Measurements from ENCODE around the gene TP53AIP1.

The TP53AIP1 gene, protein sequence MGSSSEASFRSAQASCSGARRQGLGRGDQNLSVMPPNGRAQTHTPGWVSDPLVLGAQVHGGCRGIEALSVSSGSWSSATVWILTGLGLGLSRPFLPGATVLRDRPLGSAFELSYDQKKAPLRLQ

GRCh38 chr11:128942817-128943427, at the start of gene TP53AIP1:
TSS of gene TP53AIP1 (minus strand) at chr11:128942871. CDS start at chr11:128937818, 5,053 bp downstream.
- Histone ChIP-seq H3K27me3 (ENCODE audit: control insufficient read depth, insufficient read depth, low read length) (peaks cover 4% of the 10 kb centered on the region), H3K9ac (ENCODE audit: low read length) (no peak within 1 kb of the TSS), H3K36me3 (ENCODE audit: control insufficient read depth, insufficient read depth, low read length) (no peaks in the 10 kb centered on the region), H3K4me1 (ENCODE audit: control insufficient read depth, insufficient read depth, low read length) (no peaks in the 10 kb centered on the region), H3K9me3 (ENCODE audit: control insufficient read depth, low read length) (no peaks in the 10 kb centered on the region), H3K4me3 (ENCODE audit: low read length) (no peak within 1 kb of the TSS)

DNA sequence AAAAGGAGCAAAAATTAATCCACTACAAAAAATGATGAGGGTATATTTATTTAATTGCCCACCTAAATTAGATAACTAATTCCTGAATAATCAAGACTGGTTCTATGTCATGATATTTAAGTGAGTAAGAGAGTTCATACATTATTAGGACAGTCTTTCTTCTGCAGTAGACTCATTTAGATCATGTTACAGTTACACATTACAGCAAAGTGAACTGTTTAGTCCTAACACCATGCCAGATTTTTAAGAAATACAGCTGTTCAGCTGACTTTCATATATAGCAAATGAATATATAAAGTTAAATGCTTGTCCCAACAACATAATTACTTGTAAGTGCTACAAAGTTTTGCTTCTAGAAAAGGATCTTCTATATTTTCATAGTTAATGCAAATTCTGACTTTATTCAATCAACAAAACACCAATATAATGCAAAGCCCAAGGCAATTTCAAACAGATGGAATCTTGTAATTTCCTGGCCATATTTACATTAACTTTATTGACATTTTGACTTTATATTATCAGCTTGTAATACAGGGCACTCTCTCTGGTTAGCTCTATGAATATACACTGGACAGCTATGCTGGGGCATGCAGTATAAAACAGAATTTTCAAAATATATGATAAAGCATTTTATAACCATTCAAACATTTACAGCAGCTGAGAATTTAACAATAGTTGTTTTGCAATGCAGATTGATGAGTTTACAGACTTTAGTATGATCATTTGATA, 45.7 kb upstream of the TP53AIP1 start:
- H3K4me3 ChIP-seq (ENCODE audit: low read length), result no peak overlapping the region
- H3K9me3 ChIP-seq (ENCODE audit: control insufficient read depth, low read length), result no peaks in the 10 kb centered on the region
- peaks cover 4% of the 10 kb centered on the region for H3K36me3 ChIP-seq (ENCODE audit: control insufficient read depth, insufficient read depth, low read length)
- H3K9ac ChIP-seq (ENCODE audit: low read length), result no peak overlapping the region
- H3K27me3 ChIP-seq (ENCODE audit: control insufficient read depth, insufficient read depth, low read length), result no peaks in the 10 kb centered on the region
- H3K4me1 ChIP-seq (ENCODE audit: control insufficient read depth, insufficient read depth, low read length), result no peaks in the 10 kb centered on the region

DNA sequence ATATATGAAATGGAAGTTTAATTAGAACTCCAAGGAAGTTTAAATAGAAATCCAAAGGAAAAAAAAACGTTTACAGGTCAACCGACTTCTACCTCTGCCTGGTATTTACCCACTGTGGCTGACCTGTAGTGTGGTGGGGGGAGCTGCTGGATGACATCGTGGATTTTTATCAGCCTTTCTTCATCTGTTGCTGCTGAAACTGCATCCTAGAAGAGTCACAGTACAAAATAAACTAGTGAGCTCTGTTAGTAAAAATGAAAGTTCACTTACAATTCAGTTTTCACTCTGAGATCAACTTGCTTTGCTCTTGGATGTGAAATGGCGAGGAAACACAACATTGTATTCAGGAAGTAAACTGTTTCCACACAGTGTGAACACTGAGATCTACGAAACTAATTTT, 43.2 kb upstream of the TP53AIP1 start:
- Histone ChIP-seq H3K9me3 (ENCODE audit: control insufficient read depth, low read length) (no peaks in the 10 kb centered on the region), H3K9ac (ENCODE audit: low read length) (no peak overlapping the region), H3K36me3 (ENCODE audit: control insufficient read depth, insufficient read depth, low read length) (peaks cover 7% of the 10 kb centered on the region), H3K4me3 (ENCODE audit: low read length) (no peak overlapping the region), H3K4me1 (ENCODE audit: control insufficient read depth, insufficient read depth, low read length) (no peaks in the 10 kb centered on the region), H3K27me3 (ENCODE audit: control insufficient read depth, insufficient read depth, low read length) (no peaks in the 10 kb centered on the region)

GRCh38 chr11:128983023-128983422, 40.4 kb upstream of the TP53AIP1 start:
- Histone ChIP-seq H3K27me3 (ENCODE audit: control insufficient read depth, insufficient read depth, low read length) (no peaks in the 10 kb centered on the region), H3K9ac (ENCODE audit: low read length) (no peak overlapping the region), H3K36me3 (ENCODE audit: control insufficient read depth, insufficient read depth, low read length) (peaks cover 7% of the 10 kb centered on the region), H3K4me3 (ENCODE audit: low read length) (no peak overlapping the region), H3K4me1 (ENCODE audit: control insufficient read depth, insufficient read depth, low read length) (no peaks in the 10 kb centered on the region), H3K9me3 (ENCODE audit: control insufficient read depth, low read length) (no peaks in the 10 kb centered on the region)

DNA sequence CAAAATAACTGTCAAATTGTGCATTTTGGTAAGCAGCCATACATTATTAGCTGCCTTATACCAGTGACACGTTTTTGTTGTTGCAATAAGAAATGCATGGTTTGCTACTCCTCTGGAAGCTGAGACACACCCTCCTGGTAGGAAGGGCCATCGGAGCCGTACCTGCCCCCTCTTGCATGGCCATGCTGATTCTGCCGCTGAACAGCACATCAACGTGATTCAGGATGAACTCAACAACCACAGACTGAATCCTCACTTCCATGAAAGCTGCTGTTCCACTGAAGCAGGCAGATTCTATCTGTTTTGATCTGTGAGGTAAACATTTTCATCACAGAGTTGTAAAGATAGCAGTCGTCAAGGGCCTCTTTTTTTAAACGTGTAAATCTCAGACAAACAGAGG, 38.6 kb upstream of the TP53AIP1 start:
- no peak overlapping the region for H3K4me3 ChIP-seq (ENCODE audit: low read length)
- H3K9ac ChIP-seq (ENCODE audit: low read length), result no peak overlapping the region
- no peaks in the 10 kb centered on the region for H3K4me1 ChIP-seq (ENCODE audit: control insufficient read depth, insufficient read depth, low read length)
- no peaks in the 10 kb centered on the region for H3K9me3 ChIP-seq (ENCODE audit: control insufficient read depth, low read length)
- H3K36me3 ChIP-seq (ENCODE audit: control insufficient read depth, insufficient read depth, low read length), result peaks cover 6% of the 10 kb centered on the region
- H3K27me3 ChIP-seq (ENCODE audit: control insufficient read depth, insufficient read depth, low read length), result no peaks in the 10 kb centered on the region

DNA sequence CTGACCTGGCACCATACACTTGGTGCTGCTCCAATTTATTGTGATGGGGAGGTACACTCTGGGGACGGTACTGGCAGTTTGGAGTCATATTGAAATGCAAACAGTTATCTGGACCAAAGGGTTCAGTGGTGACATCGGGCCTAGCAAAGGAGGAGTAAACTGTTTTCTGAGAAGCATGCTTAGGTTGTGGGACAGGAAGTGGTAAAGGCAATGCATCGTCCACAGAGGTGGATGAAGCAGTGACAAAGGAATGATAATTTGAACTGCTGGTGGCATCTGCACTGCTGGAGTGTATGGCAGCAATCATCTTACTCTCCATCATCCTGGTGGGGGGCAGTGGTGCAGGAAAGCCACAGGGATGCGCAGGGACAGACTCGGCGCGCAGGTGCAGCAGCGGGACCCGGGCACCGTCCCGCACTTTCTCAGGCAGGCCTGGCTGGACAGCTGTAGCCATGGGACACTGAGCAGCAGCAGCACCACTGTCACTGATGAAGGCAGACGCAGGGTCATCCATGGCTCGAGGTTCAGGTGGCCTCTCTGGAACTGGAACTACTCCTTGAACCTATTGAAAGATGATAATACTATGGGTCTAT, 28.0 kb upstream of the TP53AIP1 start:
- Histone ChIP-seq H3K27me3 (ENCODE audit: control insufficient read depth, insufficient read depth, low read length) (no peaks in the 10 kb centered on the region), H3K36me3 (ENCODE audit: control insufficient read depth, insufficient read depth, low read length) (peaks cover 14% of the 10 kb centered on the region)

GRCh38 chr11:128968916-128969315, 26.2 kb upstream of the TP53AIP1 start:
- no peak overlapping the region for H3K9ac ChIP-seq (ENCODE audit: low read length)
- H3K4me1 ChIP-seq (ENCODE audit: control insufficient read depth, insufficient read depth, low read length), result no peaks in the 10 kb centered on the region
- no peak overlapping the region for H3K4me3 ChIP-seq (ENCODE audit: low read length)
- no peaks in the 10 kb centered on the region for H3K27me3 ChIP-seq (ENCODE audit: control insufficient read depth, insufficient read depth, low read length)
- H3K36me3 ChIP-seq (ENCODE audit: control insufficient read depth, insufficient read depth, low read length), result peaks cover 4% of the 10 kb centered on the region
- no peaks in the 10 kb centered on the region for H3K9me3 ChIP-seq (ENCODE audit: control insufficient read depth, low read length)

More for the DNA sequence above, 28.0 kb upstream of the TP53AIP1 start:
- no peak overlapping the region for H3K9ac ChIP-seq (ENCODE audit: low read length)
- H3K9me3 ChIP-seq (ENCODE audit: control insufficient read depth, low read length), result no peaks in the 10 kb centered on the region
- no peak overlapping the region for H3K4me3 ChIP-seq (ENCODE audit: low read length)
- no peaks in the 10 kb centered on the region for H3K4me1 ChIP-seq (ENCODE audit: control insufficient read depth, insufficient read depth, low read length)

DNA sequence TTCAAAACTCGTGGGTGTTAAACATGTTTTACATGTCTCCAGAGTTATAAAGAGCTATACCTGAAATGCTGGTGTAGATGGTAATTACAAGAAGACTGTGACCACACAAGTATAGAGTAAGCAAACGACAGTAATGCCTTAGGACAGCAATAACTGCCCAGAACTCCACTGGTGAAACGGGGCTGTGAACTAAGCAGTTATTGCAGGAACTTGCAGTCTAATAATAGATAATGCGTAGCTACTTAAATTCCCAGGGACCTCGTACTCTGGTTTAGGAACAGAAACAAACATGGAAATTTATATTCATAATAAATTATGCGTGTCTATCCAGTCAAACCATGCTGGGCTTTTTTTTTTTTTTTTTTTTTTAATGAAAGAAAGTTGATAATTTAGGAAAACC, 24.9 kb upstream of the TP53AIP1 start:
- Histone ChIP-seq H3K9ac (ENCODE audit: low read length) (no peak overlapping the region), H3K9me3 (ENCODE audit: control insufficient read depth, low read length) (no peaks in the 10 kb centered on the region), H3K4me3 (ENCODE audit: low read length) (no peak overlapping the region), H3K27me3 (ENCODE audit: control insufficient read depth, insufficient read depth, low read length) (no peaks in the 10 kb centered on the region), H3K36me3 (ENCODE audit: control insufficient read depth, insufficient read depth, low read length) (no peaks in the 10 kb centered on the region), H3K4me1 (ENCODE audit: control insufficient read depth, insufficient read depth, low read length) (no peaks in the 10 kb centered on the region)

GRCh38 chr11:128965485-128965884, 22.8 kb upstream of the TP53AIP1 start:
- Histone ChIP-seq H3K4me3 (ENCODE audit: low read length) (no peak overlapping the region), H3K4me1 (ENCODE audit: control insufficient read depth, insufficient read depth, low read length) (no peaks in the 10 kb centered on the region), H3K9ac (ENCODE audit: low read length) (no peak overlapping the region), H3K36me3 (ENCODE audit: control insufficient read depth, insufficient read depth, low read length) (no peaks in the 10 kb centered on the region), H3K27me3 (ENCODE audit: control insufficient read depth, insufficient read depth, low read length) (no peaks in the 10 kb centered on the region), H3K9me3 (ENCODE audit: control insufficient read depth, low read length) (no peaks in the 10 kb centered on the region)

GRCh38 chr11:128964463-128964930, 21.8 kb upstream of the TP53AIP1 start:
- Histone ChIP-seq H3K4me3 (ENCODE audit: low read length) (no peak overlapping the region), H3K4me1 (ENCODE audit: control insufficient read depth, insufficient read depth, low read length) (no peaks in the 10 kb centered on the region), H3K36me3 (ENCODE audit: control insufficient read depth, insufficient read depth, low read length) (no peaks in the 10 kb centered on the region), H3K9me3 (ENCODE audit: control insufficient read depth, low read length) (no peaks in the 10 kb centered on the region), H3K27me3 (ENCODE audit: control insufficient read depth, insufficient read depth, low read length) (no peaks in the 10 kb centered on the region), H3K9ac (ENCODE audit: low read length) (no peak overlapping the region)

DNA sequence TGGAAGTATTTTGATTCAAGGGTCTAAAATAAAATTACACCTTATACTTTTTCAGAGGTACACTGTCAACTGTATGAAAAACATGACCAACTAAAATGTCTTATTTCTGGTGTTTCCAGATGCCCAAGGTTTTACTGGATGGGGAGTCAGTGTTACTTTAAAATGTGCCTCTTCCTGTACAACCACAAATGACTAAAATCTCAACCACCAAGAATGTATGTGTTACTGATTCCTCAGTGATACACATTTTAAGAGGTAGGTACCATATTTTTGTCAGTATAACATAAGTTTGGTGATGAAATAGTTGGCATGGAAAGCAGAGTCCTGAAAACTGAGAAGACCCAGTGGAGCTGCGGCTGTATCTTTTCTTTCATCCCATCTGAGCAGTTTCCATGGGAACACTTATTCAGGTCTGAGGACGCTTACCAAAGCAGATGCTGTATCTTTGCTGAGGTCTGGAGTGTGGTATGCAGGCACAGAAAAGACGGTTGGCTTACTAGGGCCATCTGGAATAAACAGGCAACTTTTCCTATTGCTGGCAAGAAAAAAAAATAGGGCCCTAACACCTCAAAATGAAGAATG, 21.2 kb upstream of the TP53AIP1 start:
- Histone ChIP-seq H3K36me3 (ENCODE audit: control insufficient read depth, insufficient read depth, low read length) (no peaks in the 10 kb centered on the region), H3K4me3 (ENCODE audit: low read length) (no peak overlapping the region), H3K27me3 (ENCODE audit: control insufficient read depth, insufficient read depth, low read length) (no peaks in the 10 kb centered on the region), H3K9me3 (ENCODE audit: control insufficient read depth, low read length) (no peaks in the 10 kb centered on the region), H3K4me1 (ENCODE audit: control insufficient read depth, insufficient read depth, low read length) (no peaks in the 10 kb centered on the region), H3K9ac (ENCODE audit: low read length) (no peak overlapping the region)

DNA sequence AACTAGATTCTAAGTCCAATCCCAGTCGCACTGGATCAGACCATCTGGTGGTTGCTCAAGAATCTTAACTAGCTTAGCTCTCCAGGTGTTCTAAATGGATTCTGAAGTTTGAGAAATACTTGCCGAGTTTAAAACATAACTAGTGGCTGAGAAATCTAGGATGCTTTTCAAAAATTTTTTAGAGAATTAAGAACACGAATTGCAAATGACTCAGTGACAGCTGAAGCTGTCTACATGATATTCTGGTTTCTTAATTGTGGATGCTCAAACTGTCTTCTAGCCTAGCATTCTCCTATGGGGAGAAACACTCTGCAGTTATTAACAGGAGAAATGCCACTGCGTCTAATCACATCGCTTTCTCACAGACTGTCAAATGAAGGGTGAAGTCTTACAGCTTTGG, 20.2 kb upstream of the TP53AIP1 start:
- Histone ChIP-seq H3K4me3 (ENCODE audit: low read length) (no peak overlapping the region), H3K9me3 (ENCODE audit: control insufficient read depth, low read length) (no peaks in the 10 kb centered on the region), H3K4me1 (ENCODE audit: control insufficient read depth, insufficient read depth, low read length) (no peaks in the 10 kb centered on the region), H3K9ac (ENCODE audit: low read length) (no peak overlapping the region), H3K27me3 (ENCODE audit: control insufficient read depth, insufficient read depth, low read length) (no peaks in the 10 kb centered on the region), H3K36me3 (ENCODE audit: control insufficient read depth, insufficient read depth, low read length) (no peaks in the 10 kb centered on the region)

All from mucosa of stomach (tissue), 1 donor.